GM19397 (cell line): ENCODE data around the gene SSR4.
"Not testable (repeated sequence)": the region's sequence is repeated elsewhere in the genome, so short reads cannot be mapped to it uniquely, and the experiment has no call there.

Source experiments
- ATAC-seq: cut with Tn5 transposase; IDR thresholded peaks from one replicate; pipeline ENCODE4 v1.9.1; 2021; ENCODE audit warnings: mild to moderate bottlenecking, moderate library complexity; ENCODE audit not compliant: unreplicated experiment

Gene SSR4

DNA sequence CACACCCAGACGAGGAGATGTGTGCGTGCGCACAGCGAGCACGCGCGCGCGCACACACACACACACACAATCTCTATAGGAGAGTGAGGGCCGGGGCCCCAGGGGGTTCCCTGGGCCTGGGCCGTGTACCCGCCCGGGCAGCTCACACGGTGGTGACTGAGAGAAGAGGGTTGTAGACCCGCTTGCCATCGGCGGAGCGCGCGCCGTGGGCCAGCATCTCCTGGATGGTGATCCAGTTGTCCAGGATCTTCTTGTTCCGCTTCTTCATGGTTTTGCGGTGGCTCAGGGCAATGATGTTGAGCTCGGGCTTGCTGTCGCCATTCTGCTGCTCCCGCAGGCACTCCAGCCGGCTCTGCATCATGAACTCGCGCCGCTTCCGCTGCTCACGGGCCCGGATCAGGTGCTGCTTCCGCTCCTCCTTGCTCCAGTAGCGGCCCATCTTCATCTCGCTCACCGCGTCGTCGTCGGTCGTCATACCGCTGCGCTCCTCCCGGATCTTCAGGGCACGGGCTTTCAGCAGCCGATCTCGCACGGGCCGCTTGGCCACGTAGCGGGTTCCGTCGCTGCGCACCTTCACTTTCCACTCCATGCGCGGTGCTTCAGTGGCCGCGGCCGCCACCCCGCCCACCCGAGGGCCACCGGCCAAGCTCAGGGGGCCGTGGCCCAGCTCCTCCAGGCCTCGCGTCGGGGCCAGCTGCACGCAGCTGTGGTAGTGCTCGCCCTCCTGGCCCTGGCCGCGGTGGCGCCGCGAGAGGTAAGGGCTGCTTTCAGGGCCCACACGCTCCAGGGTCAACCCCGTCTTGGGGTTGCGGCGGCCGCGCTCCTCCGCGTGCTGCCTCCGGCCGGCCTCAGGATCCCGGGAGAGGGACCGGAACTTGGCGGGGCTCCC is 9.0 kb downstream of the SSR4 start:
- no peak for ATAC-seq

DNA sequence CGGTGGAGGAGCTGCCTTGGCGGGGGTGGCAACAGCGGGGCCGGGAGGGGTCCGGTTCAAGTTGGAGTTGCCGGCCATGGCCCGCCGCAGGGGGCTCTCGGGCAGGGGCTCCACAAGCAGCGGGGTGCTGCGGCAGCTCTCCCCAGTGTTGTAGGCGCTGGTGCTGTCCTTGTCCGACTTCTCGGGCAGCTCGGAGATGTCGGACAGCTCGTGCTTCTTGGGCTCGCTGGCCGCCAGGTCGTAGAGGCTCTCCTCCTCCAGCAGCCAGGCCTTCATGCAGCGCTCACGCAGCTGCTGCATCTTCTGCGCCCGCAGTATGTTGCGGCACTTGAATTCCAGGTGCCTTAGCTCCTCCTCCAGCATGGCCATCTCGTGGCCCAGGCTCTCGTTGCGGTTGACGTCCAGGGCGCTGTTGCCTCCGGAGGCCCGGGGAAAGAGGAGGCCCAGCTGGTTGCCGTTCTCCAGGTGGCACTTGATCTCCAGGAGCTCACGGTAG is 9.7 kb downstream of the SSR4 start:
- no peak for ATAC-seq

DNA sequence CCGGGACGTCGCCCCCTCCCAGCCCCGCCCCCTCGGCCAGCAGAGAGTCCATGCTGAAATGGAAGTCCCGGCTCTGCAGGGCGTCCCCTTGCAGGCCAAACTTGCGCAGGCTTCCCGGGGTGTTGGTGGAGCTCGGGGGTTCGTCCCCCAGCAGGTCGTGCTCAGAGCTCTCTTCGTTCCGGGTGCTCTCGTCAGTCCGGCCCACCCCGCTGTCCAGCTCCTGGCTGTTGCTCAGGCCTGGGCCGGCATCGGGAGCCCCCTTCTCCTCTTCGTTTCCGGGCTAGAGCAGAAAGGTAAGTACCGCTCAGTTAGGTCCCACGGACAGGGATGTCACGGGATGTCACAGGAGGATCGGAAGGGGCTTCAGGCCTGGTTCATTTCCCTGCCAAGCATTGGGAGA is 10.2 kb downstream of the SSR4 start:
- no peak for ATAC-seq

DNA sequence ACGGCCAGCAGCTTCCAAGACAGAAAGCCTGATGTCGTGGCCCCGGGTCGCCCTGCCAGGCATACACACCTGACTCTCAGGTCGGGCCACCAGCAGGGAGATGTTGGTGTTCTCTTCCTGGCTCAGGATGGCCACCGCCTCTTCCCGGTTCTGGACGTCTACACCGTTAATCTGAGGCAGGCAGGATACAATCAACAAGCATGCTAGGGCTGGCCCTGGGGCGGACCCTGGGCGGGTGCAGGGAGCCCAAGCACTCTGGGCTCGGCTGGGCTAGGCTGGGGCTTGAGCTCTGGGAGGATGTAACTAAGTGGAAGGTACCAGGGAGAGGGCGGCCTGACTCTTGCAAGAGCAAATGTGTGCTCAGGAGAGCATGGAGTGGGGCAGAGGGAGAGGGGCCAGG is 11.0 kb downstream of the SSR4 start:
- no peak for ATAC-seq

DNA sequence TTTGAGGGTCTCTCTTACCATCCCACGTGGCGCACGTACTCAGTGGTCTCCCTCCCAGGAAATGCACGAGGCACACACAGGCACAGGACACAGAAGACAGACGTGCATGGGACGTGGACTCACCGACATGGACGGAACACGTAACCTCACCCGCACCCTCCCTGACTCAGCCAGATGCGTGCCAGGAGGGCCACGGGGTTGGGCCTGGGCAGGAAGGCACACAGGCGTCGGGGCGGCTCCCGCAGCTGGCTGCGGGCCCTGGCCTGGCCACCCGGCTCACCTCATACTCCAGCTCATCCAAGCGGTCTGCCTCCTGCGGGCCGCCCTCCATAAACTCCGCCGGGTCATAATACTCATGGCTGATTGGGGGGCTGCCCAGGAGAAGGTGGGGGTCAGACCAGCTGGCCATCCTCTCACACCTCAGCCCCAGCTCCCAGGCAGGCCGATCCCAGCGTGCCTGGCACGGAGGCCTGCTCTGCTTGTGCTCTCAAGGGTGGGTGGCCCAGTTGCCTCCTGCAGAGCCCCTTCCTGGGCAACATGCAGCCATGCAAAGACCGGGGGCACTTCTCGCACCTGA is 12.6 kb downstream of the SSR4 start:
- no peak for ATAC-seq

DNA sequence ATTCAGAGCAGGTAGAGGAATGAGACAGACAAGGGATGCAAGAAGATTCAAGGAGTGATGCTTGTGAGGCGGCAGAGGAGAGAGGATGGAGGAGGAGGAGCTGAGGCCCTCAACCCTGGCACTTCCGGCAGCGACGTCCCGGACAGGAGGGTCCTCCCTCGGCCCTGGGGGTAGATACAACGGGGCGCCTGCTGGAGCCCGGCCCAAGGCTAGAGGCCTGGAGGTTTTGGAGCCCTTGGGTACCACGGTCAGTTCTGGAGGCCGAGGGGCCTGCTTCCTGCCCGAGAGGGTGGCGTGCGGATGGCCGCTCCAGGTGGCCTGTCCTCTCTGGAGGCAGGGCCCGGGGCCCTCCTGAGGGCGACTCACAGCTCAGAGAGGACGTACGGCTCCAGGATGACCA is 13.5 kb downstream of the SSR4 start:
- no peak for ATAC-seq

DNA sequence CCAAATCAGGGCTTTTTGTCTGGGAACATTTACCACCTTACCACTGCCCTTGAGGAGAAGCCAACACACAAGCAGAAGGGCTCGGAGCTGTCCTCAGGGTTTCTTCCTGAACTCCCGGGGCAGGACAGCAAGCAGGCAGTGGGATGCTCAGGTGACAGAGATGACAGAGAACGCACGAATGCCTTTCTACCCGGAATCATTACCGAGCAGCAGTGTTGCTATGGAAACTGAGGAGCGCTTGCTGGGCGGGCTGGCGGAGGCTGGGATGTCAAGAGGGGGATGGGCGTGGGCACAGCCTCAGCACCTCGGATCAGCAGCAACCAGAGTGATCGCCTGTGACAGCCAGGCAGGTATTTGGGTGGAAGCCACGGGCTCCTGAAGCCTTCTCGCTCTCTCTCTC is 17.8 kb downstream of the SSR4 start:
- ATAC-seq: no peak

DNA sequence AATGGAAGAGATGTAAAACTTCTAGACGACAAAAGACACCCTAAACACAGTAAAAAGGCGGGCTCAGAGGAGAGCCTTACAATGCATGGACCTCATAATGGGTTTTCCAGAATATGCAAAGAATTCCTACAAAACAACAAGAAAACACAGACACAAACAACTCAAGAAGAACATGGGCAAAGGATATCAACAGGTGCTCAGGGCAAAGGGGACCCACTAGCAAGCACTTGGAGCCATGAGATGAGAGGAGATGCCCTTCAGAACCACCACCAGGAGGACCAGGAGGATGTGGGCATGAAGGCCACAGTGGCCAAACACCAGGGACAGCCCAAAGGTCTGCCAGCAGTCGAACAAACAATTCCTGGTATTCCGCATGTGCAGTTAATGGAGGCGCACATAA is 18.7 kb downstream of the SSR4 start:
- no peak for ATAC-seq

DNA sequence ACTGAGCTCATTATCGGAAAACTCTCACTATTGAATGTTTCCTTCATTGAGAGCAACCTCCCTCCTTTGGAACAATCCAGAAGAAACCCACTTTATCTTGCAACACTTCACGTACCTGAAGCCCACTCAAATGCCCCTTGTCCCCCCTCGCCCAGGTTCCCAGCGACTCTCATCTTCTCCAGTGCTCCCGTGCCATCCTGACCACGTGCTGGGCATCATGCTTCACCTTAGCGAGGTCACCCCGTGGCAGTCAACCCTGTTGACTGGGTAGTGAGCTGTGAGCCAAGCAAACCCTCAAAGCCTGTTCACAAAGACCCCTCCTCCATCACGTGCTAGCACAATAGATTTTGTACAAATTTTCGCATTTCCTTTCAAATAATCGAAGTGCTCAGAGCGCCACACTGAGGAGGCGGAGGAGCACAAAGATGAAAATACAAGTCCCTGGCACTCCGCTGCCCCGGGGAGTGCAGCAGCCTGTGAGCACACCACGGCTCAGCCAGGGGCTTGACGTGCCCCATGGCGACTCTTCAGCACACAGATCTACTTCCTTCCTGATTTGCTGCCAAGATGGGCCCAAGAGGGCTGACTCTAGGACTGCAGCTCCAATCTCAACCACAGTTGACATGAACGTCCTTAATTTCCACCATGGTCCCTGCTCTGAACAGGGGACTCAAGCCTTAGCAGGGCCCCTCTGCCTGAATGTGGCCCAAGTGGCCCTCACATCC is 20.3 kb downstream of the SSR4 start:
- no peak for ATAC-seq

DNA sequence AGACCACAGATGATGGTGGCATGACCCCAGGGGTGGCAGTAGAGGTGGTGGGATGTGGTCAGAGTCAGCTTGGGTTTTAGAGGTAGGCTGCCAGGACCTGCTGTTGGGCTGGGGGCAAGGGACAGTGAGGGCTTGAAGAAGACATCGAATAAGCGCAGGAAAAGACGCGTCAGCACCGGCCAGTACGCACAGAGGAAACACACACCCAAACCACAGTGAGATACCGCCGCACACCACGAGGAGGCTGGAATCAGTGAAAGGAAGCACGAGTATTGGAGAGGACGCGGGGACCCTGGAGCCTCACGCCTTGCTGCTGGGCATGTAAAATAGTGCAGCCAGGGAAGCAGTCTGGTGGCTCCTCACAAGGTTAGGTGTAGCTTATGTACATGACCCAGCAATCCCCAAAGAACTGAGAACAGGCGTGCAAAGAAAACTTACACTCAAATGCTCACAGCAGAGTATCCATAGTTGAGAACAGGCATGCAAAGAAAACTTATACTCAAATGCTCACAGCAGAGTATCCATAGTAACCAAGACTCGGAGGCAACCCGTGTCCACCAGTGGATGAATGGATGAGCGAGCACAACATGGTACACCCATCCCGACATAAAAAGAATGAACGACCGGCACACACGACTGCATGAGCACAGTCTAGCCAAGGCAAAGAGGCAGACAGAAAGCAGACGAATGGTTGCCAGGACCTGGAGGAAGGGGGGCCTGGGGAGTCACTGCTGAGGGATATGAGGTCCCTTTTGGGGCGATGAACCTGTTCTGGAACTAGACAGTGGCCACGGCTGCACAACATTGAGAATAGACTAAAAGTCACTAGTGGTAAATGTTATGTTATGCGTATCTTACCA is 22.6 kb downstream of the SSR4 start:
- no peak for ATAC-seq

DNA sequence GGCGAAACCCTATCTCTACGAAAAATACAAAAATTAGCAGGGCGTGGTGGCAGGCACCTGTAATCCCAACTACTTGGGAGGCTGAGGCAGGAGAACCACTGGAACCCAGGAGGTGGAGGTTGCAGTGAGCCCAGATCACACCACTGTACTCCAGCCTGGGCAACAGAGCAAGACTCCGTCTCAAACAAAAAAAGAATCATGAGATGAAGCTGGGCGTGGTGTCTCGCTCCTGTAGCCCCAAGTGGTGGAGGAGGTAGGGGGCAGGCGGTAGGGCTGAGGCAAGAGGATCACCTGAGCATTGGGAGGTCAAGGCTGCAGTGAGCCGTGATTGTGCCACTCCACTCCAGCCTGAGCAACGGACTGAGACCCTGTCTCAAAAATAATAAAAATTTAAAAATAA is 23.6 kb downstream of the SSR4 start:
- not testable (repeated sequence) for ATAC-seq

DNA sequence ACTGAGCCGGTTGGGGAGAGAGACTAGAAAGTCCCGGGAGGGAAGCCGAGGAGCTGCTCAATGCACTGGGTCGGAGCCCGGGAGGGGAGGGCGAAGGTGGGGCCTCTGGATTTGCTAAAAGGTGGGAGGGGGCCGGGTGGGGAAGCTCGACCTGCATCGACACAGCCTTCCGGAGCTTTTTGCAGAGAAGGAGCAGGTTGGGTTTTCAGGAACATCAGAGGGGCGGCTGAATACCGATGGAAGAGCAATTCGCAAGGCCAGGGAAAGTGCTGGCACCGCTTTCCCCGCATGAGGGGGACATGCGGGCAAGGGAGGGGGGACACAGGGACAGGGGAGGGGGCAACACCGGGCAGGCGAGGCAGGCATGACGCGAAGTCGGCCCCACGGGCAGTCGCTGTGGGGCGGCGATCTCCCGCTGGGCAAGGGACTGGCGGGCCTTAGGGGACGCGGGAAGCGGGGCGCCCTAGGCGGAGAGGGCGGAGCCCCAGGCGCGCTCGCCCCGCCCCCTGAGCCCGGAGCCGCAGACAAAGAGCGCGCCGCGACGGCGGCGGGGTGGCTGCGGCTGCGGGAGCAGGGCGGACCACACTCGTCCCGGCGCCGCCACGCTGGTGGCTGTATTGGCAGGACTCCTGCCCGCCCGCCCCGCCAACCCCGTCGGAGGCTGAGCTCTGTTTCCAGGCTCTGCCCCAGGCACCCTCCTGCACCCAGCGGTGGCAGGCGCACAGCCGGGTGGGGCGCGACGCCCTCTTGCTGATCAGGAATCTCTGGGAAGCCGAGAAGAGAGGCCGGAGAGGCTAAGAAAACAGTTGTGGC is 24.3 kb downstream of the SSR4 start:
- no peak for ATAC-seq

DNA sequence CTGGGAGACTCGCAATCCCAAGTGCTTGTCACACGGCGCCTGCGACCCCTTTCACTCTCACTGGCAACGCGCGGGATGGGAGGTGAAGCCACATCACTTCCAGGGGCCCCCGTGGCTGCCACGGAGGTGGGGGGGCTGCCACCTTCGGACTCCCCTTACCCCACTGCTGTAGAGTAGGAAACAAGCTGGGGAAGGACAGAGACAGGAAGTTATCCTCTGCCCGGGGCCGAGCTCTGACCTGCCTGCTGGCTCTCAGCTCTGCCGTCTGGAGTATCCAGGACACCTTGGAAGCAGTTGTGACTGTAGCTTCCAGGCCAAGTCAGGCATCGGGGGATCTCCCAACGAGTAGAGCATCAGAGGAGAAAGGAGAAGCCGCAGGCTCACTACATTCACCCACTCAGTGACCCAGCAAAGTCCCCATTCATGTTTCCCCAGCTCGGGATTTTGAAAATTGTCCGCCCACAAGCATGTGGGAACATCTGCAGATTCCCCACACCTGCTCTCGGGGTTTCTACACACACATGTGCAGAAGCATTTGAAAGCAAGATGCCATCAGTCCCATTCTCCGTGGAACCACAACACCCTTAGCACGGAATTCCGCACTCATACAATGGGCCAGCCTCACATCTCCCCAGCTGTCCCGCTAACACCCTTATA is 25.0 kb downstream of the SSR4 start:
- no peak for ATAC-seq

DNA sequence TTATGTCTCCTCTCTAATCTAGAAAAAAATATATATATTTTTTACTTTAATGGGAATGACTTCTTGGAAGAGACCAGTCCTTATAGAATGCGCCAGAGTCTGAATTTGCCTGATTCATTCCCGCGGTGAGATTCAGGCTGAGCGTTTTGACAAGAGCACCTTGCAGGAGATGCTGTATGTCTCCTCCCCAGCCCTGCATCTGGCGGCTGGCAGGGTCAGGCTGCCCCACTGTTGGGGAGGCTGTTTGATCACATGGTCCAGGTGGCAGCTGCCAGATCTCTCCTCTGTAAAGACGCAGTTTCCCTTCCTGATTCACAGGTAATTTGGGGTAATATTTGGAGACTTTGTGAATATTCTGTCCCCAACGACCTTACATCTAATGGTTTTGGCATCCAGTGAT is 26.1 kb downstream of the SSR4 start:
- no peak for ATAC-seq

DNA sequence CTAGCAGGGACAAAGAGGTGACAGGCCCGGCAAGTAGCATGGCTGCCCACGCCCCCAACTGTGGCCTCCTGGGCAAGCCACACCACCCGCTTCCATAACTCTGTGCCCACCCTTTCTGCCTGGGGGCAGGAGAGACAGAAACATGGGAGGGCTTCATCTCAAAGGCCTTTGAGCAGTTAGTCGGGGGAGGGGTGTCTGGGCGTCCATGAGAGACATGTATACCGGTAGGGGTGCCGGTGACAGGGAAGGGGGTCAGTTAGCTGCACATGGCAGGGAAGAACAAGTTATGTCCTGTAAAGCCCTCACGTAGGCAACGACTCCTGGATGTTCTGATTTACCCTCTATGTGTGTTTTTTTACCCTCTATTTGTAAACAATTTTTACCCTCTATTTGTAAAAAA is 26.6 kb downstream of the SSR4 start:
- ATAC-seq: no peak

DNA sequence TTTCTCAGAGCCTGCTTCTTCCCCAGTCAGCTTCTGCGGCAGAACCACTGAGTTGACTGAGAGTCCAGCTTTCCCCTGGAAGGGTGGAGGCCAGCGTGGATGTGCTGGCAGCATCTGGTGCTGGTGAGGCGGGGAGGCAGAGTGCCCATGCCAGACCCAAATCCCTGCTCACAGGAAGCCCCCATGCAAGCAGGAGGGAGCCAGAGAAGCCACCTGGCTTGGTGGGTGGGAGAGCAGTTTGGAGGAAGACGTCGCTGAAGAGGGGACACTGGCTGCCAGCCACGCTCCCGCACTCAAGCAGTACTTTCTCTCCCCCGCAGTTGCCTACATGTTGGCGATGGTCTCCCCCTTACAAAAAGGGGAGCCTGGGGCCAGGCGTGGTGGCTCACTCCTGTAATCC is 29.9 kb downstream of the SSR4 start:
- ATAC-seq: no peak

DNA sequence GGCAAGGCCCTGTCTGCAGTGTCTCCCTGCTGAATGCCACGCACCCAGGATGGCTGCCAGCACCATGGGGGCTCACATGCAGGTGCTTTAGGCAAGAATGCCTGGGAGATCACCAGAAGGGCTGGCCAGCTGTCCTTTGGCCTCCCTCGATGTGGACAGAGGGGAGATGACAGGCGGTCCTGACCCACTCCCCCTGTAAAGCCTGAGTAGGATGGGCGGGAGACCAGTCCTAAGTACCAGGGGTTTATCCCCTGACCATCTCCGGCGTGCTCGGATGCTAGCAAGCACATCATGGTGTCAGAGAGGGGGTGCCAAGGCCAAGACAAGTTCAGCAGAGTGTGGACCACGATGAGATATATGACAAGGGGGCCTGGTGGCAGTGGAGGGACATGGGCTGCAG is 30.6 kb downstream of the SSR4 start:
- no peak for ATAC-seq

DNA sequence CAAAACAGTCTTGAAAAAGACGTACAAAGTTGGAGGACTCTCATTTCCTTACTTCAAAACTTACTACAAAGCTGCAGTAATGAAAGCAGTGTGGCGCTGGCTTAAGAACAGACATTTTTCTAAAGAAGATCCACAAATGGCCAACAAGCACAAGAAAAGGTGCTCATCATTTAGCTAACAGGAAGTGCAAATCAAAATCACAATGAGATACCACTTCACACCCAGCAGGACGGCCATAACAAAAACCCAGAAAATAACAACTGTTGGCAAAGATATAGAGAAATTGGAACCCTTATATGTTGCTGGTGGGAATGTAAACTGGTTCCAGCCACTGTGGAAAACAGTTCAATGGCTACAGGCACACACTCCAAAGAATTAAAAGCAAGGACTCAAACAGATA is 32.5 kb downstream of the SSR4 start:
- no peak for ATAC-seq

DNA sequence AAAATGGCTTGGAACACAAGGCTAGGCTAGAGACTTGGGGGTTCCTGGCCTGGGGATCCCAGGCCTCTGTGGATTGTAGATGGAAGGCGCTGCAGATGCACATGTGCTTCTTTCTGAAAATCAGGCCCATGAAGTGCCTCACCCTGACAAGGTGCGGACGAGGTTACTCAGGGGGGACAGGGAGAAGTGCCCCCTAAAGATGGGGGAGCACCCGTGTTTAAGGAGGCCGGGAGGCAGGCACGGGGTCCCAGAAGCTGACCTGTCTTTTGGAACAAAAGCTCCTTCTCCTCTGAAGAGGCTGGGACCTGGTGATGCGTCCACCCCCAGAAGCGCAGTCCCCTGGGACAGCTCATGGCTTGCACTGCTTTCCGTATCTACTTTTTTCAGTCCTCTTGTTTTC is 33.4 kb downstream of the SSR4 start:
- no peak for ATAC-seq

DNA sequence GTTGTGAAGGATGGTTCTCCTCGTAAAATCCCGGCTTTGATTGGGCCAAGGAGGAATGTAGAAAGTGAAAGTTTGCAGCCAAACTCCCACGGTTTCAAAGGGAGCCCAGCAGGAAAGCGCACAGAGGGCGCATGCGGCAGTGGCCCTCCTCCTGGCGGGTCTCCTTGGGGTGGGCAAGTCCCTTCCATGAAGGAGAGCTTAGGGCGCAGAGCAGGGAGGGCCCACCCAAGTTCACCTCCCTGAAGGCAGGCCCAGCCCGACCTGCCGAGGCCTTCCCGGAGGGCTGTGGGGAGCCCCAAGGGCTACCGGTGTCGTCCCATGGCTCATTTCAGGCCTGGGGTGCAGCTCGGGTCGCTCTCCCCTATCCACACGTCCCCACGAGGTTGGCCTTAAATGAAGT is 33.8 kb downstream of the SSR4 start:
- ATAC-seq: no peak
